ENCODE data around the gene MTFMT.
A peak's percentile ranks its signal among the peaks of the same experiment; 100 is the strongest.
"Not testable (repeated sequence)": the region's sequence is repeated elsewhere in the genome, so short reads cannot be mapped to it uniquely, and the experiment has no call there.

MTFMT gene

GRCh38 chr15:65059931-65060596, 30.6 kb upstream of the MTFMT start:
- no peak for DNase-seq

- DNase-seq, result no peak
Measured at GRCh38 chr15:65059369-65059750, 29.9 kb upstream of the MTFMT start.

- no peak for DNase-seq
Measured at GRCh38 chr15:65058394-65059368, 29.2 kb upstream of the MTFMT start.

GRCh38 chr15:65057549-65057940, 28.1 kb upstream of the MTFMT start:
- no peak for DNase-seq

- no peak for DNase-seq
Measured at GRCh38 chr15:65056868-65057548, 27.6 kb upstream of the MTFMT start.

GRCh38 chr15:65056106-65056505, 26.7 kb upstream of the MTFMT start:
- DNase-seq, result no peak

GRCh38 chr15:65055201-65055870, 25.9 kb upstream of the MTFMT start:
- no peak for DNase-seq

GRCh38 chr15:65054333-65055200, 25.1 kb upstream of the MTFMT start:
- DNase-seq, result peak; percentile 46

GRCh38 chr15:65052956-65053355, 23.5 kb upstream of the MTFMT start:
- DNase-seq, result no peak

GRCh38 chr15:65051266-65051665, 21.8 kb upstream of the MTFMT start:
- DNase-seq, result no peak

- no peak for DNase-seq
Measured at GRCh38 chr15:65050270-65050669, 20.8 kb upstream of the MTFMT start.

GRCh38 chr15:65049418-65049840, 20.0 kb upstream of the MTFMT start:
- DNase-seq, result peak; percentile 86

GRCh38 chr15:65048241-65048640, 18.8 kb upstream of the MTFMT start:
- DNase-seq, result no peak

- DNase-seq, result no peak
Measured at GRCh38 chr15:65044724-65045481, 15.5 kb upstream of the MTFMT start, which contains the start of gene SLC51B. TSS of gene SLC51B (plus strand) at chr15:65045387. CDS start at chr15:65050005, 4,618 bp downstream.

GRCh38 chr15:65044218-65044617, 14.8 kb upstream of the MTFMT start:
- DNase-seq, result not testable (repeated sequence)

GRCh38 chr15:65042776-65043327, 13.4 kb upstream of the MTFMT start:
- DNase-seq, result no peak

GRCh38 chr15:65041787-65042186, 12.3 kb upstream of the MTFMT start:
- DNase-seq, result no peak

- DNase-seq, result no peak
Measured at GRCh38 chr15:65040461-65040860, 11.0 kb upstream of the MTFMT start.

- no peak for DNase-seq
Measured at GRCh38 chr15:65038836-65039235, 9.4 kb upstream of the MTFMT start.

GRCh38 chr15:65038428-65038827, 9.0 kb upstream of the MTFMT start:
- no peak for DNase-seq

GRCh38 chr15:65037309-65037708, 7.9 kb upstream of the MTFMT start:
- DNase-seq, result no peak

All from stimulated activated CD4-positive, alpha-beta T cell treated with anti-CD3 and anti-CD28 coated beads, Interleukin-12 subunit alpha, Interleukin-12 subunit beta, amount 100 ng/mL, for 4 hours (primary cell).